Measurements from ENCODE around the gene TRAPPC3L.
A peak's percentile ranks its signal among the peaks of the same experiment; 100 is the strongest.

TRAPPC3L gene

GRCh38 chr6:116545651-116546050 lies at the start of gene TRAPPC3L:
Gene TRAPPC3L, minus strand, starts transcription at chr6:116545684. Its CDS starts 170 bp downstream, at chr6:116545514.
- no peak for DNase-seq (ENCODE audit: low read depth)

GRCh38 chr6:116595247-116595646 lies 49.8 kb upstream of the TRAPPC3L start:
- DNase-seq (ENCODE audit: low read depth), result no peak

GRCh38 chr6:116586738-116587137 lies 41.3 kb upstream of the TRAPPC3L start:
- DNase-seq (ENCODE audit: low read depth), result no peak

GRCh38 chr6:116586276-116586675 lies 40.8 kb upstream of the TRAPPC3L start:
- DNase-seq (ENCODE audit: low read depth), result no peak

GRCh38 chr6:116580198-116580597 lies 34.7 kb upstream of the TRAPPC3L start:
- DNase-seq (ENCODE audit: low read depth), result no peak

GRCh38 chr6:116579143-116579542 lies 33.7 kb upstream of the TRAPPC3L start:
- DNase-seq (ENCODE audit: low read depth), result no peak

GRCh38 chr6:116578335-116578734 lies 32.9 kb upstream of the TRAPPC3L start:
- no peak for DNase-seq (ENCODE audit: low read depth)

- DNase-seq (ENCODE audit: low read depth), result no peak
Measured at GRCh38 chr6:116577486-116577885, 32.0 kb upstream of the TRAPPC3L start.

GRCh38 chr6:116575227-116575626 lies 29.7 kb upstream of the TRAPPC3L start:
- no peak for DNase-seq (ENCODE audit: low read depth)

- DNase-seq (ENCODE audit: low read depth), result no peak
Measured at GRCh38 chr6:116572162-116572561, 26.7 kb upstream of the TRAPPC3L start.

- DNase-seq (ENCODE audit: low read depth), result no peak
Measured at GRCh38 chr6:116571683-116572000, 26.2 kb upstream of the TRAPPC3L start.

- DNase-seq (ENCODE audit: low read depth), result peak; percentile 86
Measured at GRCh38 chr6:116570856-116571682, 25.6 kb upstream of the TRAPPC3L start, which contains the start of gene RWDD1. Gene RWDD1, plus strand, starts transcription at chr6:116571504. Its CDS starts 79 bp downstream, at chr6:116571583.

GRCh38 chr6:116568821-116569755 lies 23.6 kb upstream of the TRAPPC3L start:
- DNase-seq (ENCODE audit: low read depth), result no peak

GRCh38 chr6:116568111-116568510 lies 22.6 kb upstream of the TRAPPC3L start:
- no peak for DNase-seq (ENCODE audit: low read depth)

GRCh38 chr6:116564921-116565872 lies 19.7 kb upstream of the TRAPPC3L start:
- DNase-seq (ENCODE audit: low read depth), result no peak

- DNase-seq (ENCODE audit: low read depth), result no peak
Measured at GRCh38 chr6:116564311-116564710, 18.8 kb upstream of the TRAPPC3L start.

- no peak for DNase-seq (ENCODE audit: low read depth)
Measured at GRCh38 chr6:116563830-116564229, 18.3 kb upstream of the TRAPPC3L start.

- DNase-seq (ENCODE audit: low read depth), result no peak
Measured at GRCh38 chr6:116562614-116563013, 17.1 kb upstream of the TRAPPC3L start.

- DNase-seq (ENCODE audit: low read depth), result no peak
Measured at GRCh38 chr6:116562019-116562403, 16.5 kb upstream of the TRAPPC3L start.

- peak; percentile 23 for DNase-seq (ENCODE audit: low read depth)
Measured at GRCh38 chr6:116561377-116562018, 16.0 kb upstream of the TRAPPC3L start.

GRCh38 chr6:116560130-116560529 lies 14.6 kb upstream of the TRAPPC3L start:
- no peak for DNase-seq (ENCODE audit: low read depth)

Measured in stimulated activated CD8-positive, alpha-beta memory T cell treated with anti-CD3 and anti-CD28 coated beads, Interleukin-15, amount 100 ng/mL, for 24 hours (primary cell).